Measurements from ENCODE around the gene TMEM140. TPM values are rescaled to one million over a fixed set of nuclear protein-coding genes. Genes with fewer than 3 reads are reported as not detected.
"Not testable (repeated sequence)": the region's sequence is repeated elsewhere in the genome, so short reads cannot be mapped to it uniquely, and the experiment has no call there.

The TMEM140 gene
- polyA plus RNA-seq, 3 donors, result 29.2 to 37.2 (median 29.3) TPM

GRCh38 chr7:135170998-135171481, 23.2 kb downstream of the TMEM140 start:
- not testable (repeated sequence) for DNase-seq

GRCh38 chr7:135171581-135172291, 23.9 kb downstream of the TMEM140 start:
- not testable (repeated sequence) for DNase-seq

- DNase-seq, result not testable (repeated sequence)
Measured at GRCh38 chr7:135173916-135174315, 26.0 kb downstream of the TMEM140 start.

GRCh38 chr7:135174941-135175340, 27.1 kb downstream of the TMEM140 start:
- no peak for DNase-seq

- no peak for DNase-seq
Measured at GRCh38 chr7:135175931-135176330, 28.1 kb downstream of the TMEM140 start.

GRCh38 chr7:135177028-135177696, 29.3 kb downstream of the TMEM140 start:
- DNase-seq, result no peak

GRCh38 chr7:135178364-135178763, 30.5 kb downstream of the TMEM140 start:
- DNase-seq, result no peak

- DNase-seq, result no peak
Measured at GRCh38 chr7:135179321-135179925, 31.6 kb downstream of the TMEM140 start.

GRCh38 chr7:135180122-135180521, 32.2 kb downstream of the TMEM140 start:
- no peak for DNase-seq

GRCh38 chr7:135181261-135181928, 33.5 kb downstream of the TMEM140 start:
- no peak for DNase-seq

- DNase-seq, result no peak
Measured at GRCh38 chr7:135181929-135182678, 34.2 kb downstream of the TMEM140 start.

GRCh38 chr7:135183478-135183877, 35.6 kb downstream of the TMEM140 start:
- no peak for DNase-seq

GRCh38 chr7:135184254-135184841, 36.5 kb downstream of the TMEM140 start:
- no peak for DNase-seq

- DNase-seq, result no peak
Measured at GRCh38 chr7:135185471-135186260, 37.8 kb downstream of the TMEM140 start.

- no peak for DNase-seq
Measured at GRCh38 chr7:135186261-135186540, 38.3 kb downstream of the TMEM140 start.

GRCh38 chr7:135186841-135187253, 39.0 kb downstream of the TMEM140 start:
- no peak for DNase-seq

GRCh38 chr7:135188298-135188984, 40.6 kb downstream of the TMEM140 start:
- DNase-seq, result no peak

GRCh38 chr7:135189221-135189662, 41.4 kb downstream of the TMEM140 start:
- no peak for DNase-seq

- DNase-seq, result no peak
Measured at GRCh38 chr7:135189961-135190360, 42.1 kb downstream of the TMEM140 start.

- no peak for DNase-seq
Measured at GRCh38 chr7:135190703-135191102, 42.8 kb downstream of the TMEM140 start.
